GM21717 (cell line): Measurements from ENCODE around the gene IKZF4.

ENCODE experiments used
- ATAC-seq: cut with Tn5 transposase; IDR thresholded peaks from one replicate; pipeline ENCODE4 v1.9.1; 2021; ENCODE audit warnings: mild to moderate bottlenecking, moderate library complexity; ENCODE audit not compliant: unreplicated experiment

IKZF4 gene

DNA sequence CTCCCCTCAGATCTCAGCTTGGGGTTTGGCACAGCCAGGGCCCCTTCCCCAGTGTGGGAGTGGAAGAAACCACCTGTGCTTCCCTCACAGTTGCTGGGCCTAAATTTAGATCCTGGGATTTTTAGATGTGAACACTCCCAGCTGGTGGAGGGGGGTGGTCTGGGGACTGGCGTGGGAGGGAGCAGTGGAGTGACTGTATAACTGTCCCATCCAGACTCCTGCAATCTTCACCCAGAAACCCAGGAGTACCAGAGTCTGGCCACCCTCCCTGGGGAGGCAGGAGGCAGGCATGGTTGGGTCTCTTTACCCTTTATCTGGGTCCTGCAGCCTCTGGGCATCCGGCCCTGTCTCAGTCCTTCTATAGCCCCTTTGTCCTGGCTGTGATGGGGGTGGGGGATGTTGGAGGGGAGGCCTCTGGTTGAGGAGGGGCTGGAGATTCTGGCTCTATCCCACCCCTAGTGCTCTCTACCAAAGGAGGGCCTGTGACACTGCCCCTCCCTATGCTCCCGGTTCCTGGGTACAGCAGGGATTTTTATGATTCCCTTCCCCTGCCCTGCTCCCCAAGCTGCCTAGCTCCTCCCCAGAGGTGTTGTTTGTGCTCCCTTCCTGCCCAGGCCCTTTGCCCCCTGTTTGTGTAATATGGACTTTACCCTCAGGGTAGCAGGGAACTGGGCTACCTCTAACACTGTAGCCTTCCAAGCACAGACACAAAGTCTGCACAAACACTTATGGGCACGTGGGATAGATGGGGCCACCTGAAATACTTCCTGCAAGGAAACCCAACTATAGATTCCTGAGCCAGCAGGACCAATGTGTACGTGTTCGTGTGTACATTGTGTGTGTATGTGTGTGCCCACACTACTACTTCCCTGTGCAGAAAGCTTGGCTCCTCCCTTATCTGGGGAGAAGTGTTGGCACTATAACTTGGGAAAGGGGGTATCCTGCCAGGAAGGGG, 60.8 kb downstream of the IKZF4 start:
- no peak for ATAC-seq

DNA sequence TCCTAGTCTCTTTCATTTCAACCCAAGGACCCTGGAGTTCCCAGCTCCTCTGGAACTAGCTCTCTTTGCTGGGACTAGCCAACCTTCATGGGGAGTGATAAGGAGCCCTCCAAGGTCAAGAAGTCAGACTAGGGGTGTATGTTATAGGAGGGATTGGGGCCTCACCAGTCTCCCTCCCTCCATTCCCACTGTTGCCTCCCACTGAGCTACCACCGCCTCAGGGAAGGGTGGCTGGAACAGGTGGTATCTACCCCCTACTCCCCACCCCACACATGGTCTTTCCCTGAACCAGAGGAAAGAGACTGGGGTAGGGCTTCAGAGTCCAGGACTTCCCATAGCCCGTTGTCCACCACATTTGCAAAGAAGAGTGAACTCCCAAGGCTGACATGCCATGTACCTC, 61.5 kb downstream of the IKZF4 start:
- no peak for ATAC-seq

DNA sequence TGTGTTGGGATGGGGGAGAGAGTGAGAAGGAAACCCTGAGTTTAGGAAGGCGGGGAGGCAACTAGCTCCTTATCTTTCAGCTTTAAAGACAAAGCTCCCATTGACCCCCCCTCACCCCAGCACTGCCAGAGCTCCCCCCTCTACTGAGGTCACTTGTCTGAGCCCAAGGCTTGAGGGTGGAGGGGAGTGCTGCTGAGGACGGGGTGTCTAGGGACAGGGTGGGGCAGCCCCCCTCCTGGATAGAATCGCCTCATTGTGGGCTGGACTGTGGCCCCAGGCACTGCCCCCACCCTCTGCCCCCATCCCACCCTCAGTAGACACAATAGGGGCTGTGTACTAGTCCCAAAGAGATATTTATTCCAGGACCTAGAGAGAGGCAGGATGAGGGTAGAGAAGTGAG, 62.1 kb downstream of the IKZF4 start:
- no peak for ATAC-seq

DNA sequence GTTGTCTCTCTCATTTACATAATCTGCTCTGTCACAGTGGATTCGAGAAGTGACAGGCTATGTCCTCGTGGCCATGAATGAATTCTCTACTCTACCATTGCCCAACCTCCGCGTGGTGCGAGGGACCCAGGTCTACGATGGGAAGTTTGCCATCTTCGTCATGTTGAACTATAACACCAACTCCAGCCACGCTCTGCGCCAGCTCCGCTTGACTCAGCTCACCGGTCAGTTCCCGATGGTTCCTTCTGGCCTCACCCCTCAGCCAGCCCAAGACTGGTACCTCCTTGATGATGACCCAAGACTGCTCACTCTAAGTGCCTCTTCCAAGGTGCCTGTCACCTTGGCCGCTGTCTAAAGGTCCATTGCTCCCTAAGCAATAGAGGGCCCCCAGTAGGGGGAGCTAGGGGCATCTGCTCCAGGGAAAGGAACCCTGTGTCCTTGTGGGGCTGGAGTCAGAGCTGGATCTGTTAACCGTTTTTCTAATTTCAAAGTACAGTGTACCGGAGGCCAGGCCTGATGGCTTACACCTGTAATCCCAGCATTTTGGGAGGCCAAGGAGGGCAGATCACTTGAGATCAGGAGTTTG, 64.2 kb downstream of the IKZF4 start:
- ATAC-seq = no peak

DNA sequence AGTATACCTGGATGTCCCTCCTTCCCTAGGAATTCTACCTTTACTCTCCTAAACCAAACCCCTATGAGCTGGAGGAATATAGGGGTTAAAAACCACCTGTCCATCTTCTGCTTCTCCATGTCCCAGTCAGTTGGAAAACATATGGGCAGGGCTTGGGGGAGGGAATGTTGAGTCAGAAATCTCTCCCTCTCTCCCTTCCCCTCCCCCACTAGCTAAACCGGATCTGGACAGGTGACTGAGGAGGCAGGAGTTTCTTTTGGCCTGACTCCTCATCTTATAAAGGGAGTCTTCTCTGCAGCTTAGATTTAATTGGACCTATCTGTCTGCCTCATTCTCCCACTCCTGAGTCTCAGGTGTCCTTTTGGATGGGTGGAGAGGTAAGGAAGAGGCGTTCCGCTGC, 65.3 kb downstream of the IKZF4 start:
- no peak for ATAC-seq

DNA sequence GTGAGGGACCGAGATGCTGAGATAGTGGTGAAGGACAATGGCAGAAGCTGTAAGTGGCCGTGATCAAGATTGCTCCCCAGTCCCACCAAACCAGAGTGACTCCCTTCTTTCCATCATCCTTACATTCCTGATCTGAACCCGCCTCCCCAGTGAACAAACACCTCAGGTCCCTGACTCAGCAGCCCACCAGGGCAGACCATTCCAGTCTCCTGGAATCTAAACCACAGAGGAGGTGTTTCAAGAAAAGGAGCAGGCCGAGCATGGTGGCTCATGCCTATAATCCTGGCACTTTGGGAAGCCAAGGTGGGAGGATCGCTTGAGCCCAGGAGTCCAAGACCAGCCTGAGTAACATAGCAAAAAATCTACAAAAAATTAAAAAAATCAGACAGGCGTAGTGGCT, 65.8 kb downstream of the IKZF4 start:
- no peak for ATAC-seq

DNA sequence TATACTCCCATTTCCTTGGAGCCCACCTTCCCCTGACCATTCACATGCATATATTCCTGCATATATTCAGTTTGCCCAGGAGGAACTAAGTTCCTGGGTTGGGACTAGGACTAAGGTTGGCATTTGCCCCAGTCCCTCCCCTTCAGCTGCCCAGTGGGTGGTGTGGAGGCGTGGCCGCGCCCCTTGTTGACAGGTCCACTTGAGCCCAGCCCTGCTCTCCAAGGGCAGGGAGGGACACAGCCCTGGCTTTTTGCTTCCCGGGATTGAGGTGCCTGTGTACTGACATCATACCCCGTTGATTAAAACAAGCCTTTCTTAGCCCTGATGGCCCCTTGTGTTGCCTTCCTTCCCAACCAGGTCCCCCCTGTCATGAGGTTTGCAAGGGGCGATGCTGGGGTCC, 66.4 kb downstream of the IKZF4 start:
- no peak for ATAC-seq
